ENCODE data around the gene SLC6A8.

SLC6A8 gene

DNA sequence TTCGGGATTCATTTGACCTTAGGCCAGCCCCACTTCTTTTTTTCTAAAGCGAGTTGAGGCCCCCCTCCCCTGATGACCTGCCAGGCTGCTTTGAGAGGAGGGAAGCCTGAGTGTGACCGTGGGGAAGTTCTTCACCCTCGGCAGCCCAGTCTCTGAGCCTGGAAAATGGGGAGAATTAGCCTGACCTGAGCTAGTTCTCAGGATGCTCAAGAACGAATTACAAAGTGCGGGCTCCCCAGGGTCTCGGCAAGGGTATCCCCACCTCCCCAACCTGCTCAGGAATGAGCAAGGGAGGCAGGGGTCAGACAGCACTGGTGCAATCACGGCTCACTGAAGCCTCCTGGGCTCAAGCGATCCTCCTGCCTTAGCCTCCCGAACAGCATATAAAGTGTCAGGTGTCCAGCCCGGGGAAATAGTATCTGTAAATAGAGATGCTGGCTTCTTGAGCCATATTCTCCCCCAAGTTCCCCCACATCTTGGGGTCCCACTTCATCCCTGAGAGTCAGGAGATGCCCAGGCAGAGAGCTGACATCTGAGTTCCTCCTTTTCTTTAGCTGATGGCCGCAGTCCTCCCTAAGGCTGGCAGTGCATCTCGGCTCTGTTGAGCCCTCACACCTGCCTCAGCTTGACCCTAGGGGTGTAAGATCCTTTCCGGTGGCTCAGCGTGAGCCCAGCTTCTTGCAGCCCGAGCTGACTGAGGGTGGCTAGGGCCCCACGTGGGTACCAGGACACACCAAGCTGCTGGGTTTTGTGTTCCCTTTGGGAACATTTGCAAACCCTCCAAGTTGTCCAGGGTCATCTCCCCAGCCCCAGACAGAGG, 39.2 kb upstream of the SLC6A8 start:
- in situ Hi-C loops (cut with MboI; ENCODE audit: low sequenced_read_pairs), result no loop called here

- in situ Hi-C loops (cut with MboI; ENCODE audit: low sequenced_read_pairs), result no loop called here
These were observed 38.4 kb upstream of the SLC6A8 start for GRCh38 chrX:153649178-153649914.

DNA sequence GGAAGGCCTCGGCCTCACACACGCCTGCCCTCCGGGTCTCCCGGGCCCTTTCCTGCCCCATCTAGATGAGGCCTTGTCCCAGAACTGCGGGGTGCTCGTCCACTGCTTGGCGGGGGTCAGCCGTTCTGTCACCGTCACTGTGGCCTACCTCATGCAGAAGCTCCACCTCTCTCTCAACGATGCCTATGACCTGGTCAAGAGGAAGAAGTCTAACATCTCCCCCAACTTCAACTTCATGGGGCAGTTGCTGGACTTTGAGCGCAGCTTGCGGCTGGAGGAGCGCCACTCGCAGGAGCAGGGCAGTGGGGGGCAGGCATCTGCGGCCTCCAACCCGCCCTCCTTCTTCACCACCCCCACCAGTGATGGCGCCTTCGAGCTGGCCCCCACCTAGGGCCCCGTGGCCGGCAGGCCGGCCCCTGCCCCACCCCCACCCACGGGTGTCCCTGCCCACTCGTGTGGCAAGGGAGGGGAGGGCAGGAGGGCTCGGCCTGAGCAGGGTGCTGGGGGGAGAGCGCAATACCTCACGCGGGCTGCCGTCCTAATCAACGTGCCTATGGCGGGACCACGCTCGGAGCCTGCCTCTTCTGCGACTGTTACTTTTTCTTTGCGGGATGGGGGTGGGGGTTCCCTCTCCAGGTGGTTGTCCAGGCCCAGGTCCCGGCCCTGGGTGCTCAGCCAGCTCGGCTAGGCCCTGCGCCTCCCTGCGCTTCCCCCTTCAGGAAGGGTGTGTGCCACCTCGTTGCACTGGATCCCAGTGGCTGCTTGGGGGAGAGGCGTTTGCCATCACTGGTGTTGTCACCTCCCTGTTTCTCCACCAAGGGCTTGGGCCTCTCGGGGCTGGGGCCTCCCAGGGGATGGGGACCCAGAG, 37.6 kb upstream of the SLC6A8 start:
- in situ Hi-C loops (cut with MboI; ENCODE audit: low sequenced_read_pairs), result loop anchor here (10.0 to 25.0 kb wide), 2 partner anchors 95 to 688 kb away; no protein-coding TSS in a partner anchor

- in situ Hi-C loops (cut with MboI; ENCODE audit: low sequenced_read_pairs), result loop anchor here (10.0 to 25.0 kb wide), 2 partner anchors 96 to 689 kb away; no protein-coding TSS in a partner anchor
These were observed 36.8 kb upstream of the SLC6A8 start for GRCh38 chrX:153650959-153651358.

- in situ Hi-C loops (cut with MboI; ENCODE audit: low sequenced_read_pairs), result loop anchor here (10.0 to 25.0 kb wide), 2 partner anchors 97 to 689 kb away; no protein-coding TSS in a partner anchor
These were observed 36.1 kb upstream of the SLC6A8 start for GRCh38 chrX:153651540-153652079.

- in situ Hi-C loops (cut with MboI; ENCODE audit: low sequenced_read_pairs), result loop anchor here (10.0 to 25.0 kb wide), 2 partner anchors 99 to 691 kb away; no protein-coding TSS in a partner anchor
These were observed 34.2 kb upstream of the SLC6A8 start for GRCh38 chrX:153653556-153653955.

GRCh38 chrX:153657161-153657560, 30.6 kb upstream of the SLC6A8 start:
- in situ Hi-C loops (cut with MboI; ENCODE audit: low sequenced_read_pairs), result loop anchor here (10.0 to 25.0 kb wide), 2 partner anchors 102 to 695 kb away; no protein-coding TSS in a partner anchor

GRCh38 chrX:153659268-153659667, 28.5 kb upstream of the SLC6A8 start:
- in situ Hi-C loops (cut with MboI; ENCODE audit: low sequenced_read_pairs), result loop anchor here (10.0 to 25.0 kb wide), 2 partner anchors 104 to 697 kb away; no protein-coding TSS in a partner anchor

GRCh38 chrX:153662266-153662665, 25.5 kb upstream of the SLC6A8 start:
- in situ Hi-C loops (cut with MboI; ENCODE audit: low sequenced_read_pairs), result loop anchor here (25.0 kb wide), 1 partner anchor 700 kb away; no protein-coding TSS in a partner anchor

- in situ Hi-C loops (cut with MboI; ENCODE audit: low sequenced_read_pairs), result loop anchor here (25.0 kb wide), 1 partner anchor 704 kb away; no protein-coding TSS in a partner anchor
These were observed 21.9 kb upstream of the SLC6A8 start for GRCh38 chrX:153665726-153666306.

GRCh38 chrX:153667281-153667955, 20.3 kb upstream of the SLC6A8 start:
- in situ Hi-C loops (cut with MboI; ENCODE audit: low sequenced_read_pairs), result loop anchor here (25.0 kb wide), 1 partner anchor 705 kb away; no protein-coding TSS in a partner anchor

DNA sequence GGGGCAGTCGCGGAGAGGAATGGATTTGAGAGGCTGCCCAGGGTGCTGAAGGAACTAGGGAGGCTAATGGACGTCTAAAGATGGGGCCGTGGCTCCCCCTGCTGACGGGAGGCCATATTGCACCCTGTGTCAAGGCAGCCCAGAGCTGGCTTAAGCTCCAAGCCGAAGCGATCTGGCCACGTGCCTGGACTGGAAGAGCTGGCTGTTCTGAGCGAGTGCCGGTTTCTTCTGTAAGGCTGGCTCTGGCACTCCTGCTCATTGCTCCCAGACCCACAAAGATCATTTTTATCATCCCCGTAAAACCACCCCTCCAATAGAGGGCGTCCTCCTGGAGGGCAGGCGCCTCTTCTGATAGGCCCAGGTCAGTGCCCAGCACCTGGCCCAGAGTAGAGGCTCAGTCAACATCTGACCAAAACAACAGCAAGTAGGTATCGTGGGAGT, 19.8 kb upstream of the SLC6A8 start:
- in situ Hi-C loops (cut with MboI; ENCODE audit: low sequenced_read_pairs), result loop anchor here (25.0 kb wide), 1 partner anchor 706 kb away; no protein-coding TSS in a partner anchor

- in situ Hi-C loops (cut with MboI; ENCODE audit: low sequenced_read_pairs), result loop anchor here (25.0 kb wide), 1 partner anchor 706 kb away; no protein-coding TSS in a partner anchor
These were observed 19.1 kb upstream of the SLC6A8 start for GRCh38 chrX:153668423-153669173.

- in situ Hi-C loops (cut with MboI; ENCODE audit: low sequenced_read_pairs), result loop anchor here (25.0 kb wide), 1 partner anchor 707 kb away; no protein-coding TSS in a partner anchor
These were observed 18.4 kb upstream of the SLC6A8 start for GRCh38 chrX:153669174-153669890.

DNA sequence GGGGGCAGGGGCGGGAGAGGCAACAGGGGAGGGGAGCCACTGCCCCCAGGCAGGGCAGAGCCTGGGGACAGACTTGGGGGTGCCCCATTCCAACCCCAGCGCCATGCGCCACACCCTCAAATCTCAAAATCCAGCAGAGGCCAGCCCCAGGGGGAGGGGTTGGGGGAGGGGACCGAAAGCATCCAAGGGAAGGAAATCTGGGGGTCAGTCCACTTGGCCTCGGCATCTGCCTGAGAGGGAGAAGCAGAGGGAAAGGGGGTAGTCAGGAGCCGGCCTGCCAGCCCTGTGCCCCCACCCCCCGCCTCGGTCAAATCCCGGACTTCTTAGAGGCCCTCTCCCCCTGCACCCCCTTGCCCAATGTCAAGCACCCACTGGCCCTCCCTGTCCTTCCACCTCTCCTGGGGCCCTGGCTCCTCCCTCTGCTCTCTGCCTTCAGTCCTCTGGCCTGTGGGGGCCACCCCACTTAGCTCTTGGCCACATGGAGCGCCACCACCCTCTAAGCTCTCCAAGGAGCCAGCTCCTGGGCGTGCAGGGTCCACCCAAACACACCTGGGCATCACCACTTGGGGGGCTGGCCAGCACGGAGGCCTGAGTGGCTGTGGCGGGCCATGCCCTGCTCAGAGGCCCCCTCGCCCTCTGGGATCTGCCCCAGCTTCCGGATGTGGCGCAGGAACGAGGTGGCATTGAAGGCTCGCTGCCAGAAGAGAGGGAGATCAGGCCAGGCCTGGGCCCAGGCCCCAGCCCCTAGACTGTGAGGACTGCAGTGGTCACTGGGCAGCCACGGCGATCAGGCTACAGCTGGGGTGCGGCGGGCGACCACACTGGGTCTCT, 17.6 kb upstream of the SLC6A8 start:
- in situ Hi-C loops (cut with MboI; ENCODE audit: low sequenced_read_pairs), result loop anchor here (25.0 kb wide), 1 partner anchor 708 kb away; no protein-coding TSS in a partner anchor
